Vagina (tissue), 2 donors: ENCODE results near the gene ZC3H12C. TPM values are rescaled to one million over a fixed set of nuclear protein-coding genes. Genes with fewer than 3 reads are reported as not detected.

Experiments used
- DNase-seq, 2 donors: peaks; one replicate each; pipeline ENCODE4 v3.0.0-alpha.2; 2017; ENCODE audit errors: extremely low spot score in 2 of 2
- H3K27ac ChIP-seq: fragments of 200-600 bp; sonication (generic); one replicate; pipeline ENCODE4 v1.5.1; 2019
- H3K27me3 ChIP-seq: fragments of 200-600 bp; sonication (generic); one replicate; pipeline ENCODE4 v1.5.1; 2019
- H3K36me3 ChIP-seq, 2 donors: fragments of 200-600 bp; sonication (generic); one replicate each; pipeline ENCODE4 v1.5.1; 2017 to 2019
- H3K4me1 ChIP-seq: fragments of 200-600 bp; sonication (generic); one replicate; pipeline ENCODE4 v1.5.1; 2019
- H3K4me3 ChIP-seq, 2 donors: fragments of 200-600 bp; sonication (generic); 1 replicate in 1 of 2; 2 replicates in 1 of 2; pipeline ENCODE4 v1.5.1; 2016 to 2019
- H3K9me3 ChIP-seq: fragments of 200-600 bp; sonication (generic); one replicate; pipeline ENCODE4 v1.5.1; 2019
- POLR2A ChIP-seq, 2 donors: fragments of 450-650 bp; IDR thresholded peaks; one replicate each; pipeline ENCODE4 v1.6.1; 2017; ENCODE audit warnings: antibody characterized with exemption in 2 of 2, mild to moderate bottlenecking in 2 of 2, moderate library complexity in 2 of 2
- POLR2AphosphoS5 ChIP-seq, 2 donors: sonication (generic); formaldehyde crosslinking; IDR thresholded peaks; one replicate each; pipeline ENCODE4 v1.9.0; 2017; ENCODE audit warnings: antibody characterized with exemption in 2 of 2, mild to moderate bottlenecking in 2 of 2, low read depth in 1 of 2; ENCODE audit not compliant: insufficient read depth in 1 of 2
- intact Hi-C: fragments of 100-400 bp; cut with DNase I; formaldehyde crosslinking; loops from one replicate; pipeline ENCODE4 v1.15.1; 2023
- total RNA-seq: library from RNA; depleted of rRNA; stranded (reverse); fragments of >200 nt; gene quantifications from one replicate; pipeline ENCODE4 v1.2.3, GENCODE V29; 2016
- TF ChIP-seq, protein P1 (sequence below), 3 experiments: fragments of 450-650 bp in 2 of 3; fragments of 200-600 bp in 1 of 3; sonication (generic) in 1 of 3; IDR thresholded peaks; one replicate each; pipeline ENCODE4 v1.5.1; 2017 to 2019; ENCODE audit warnings: antibody characterized with exemption in 3 of 3, mild to moderate bottlenecking in 2 of 3, moderate library complexity in 2 of 3

The ZC3H12C gene
- total RNA-seq, 1 donor from 2014 or later, result 16.7 TPM

DNA sequence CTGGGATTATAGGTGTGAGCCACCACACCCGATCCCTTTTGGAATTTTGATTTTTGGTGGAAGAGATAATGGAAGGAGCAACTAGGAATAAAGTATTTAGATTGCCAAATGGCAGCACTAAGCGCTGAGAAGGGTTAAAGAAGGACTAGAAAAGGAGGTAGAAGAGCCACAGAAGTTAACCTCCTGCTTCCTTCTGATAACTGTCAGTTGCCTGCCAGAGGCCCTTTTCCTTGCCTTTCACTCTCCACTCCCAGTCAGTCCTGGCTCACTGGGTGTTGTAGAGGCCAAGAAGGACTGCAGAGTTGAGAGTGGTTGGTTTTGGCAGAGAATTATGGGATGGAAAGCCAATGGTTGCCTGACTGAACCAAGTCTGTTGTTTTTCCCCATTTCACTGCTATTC, 19.3 kb downstream of the ZC3H12C start:
- TF ChIP-seq POLR2A (IDR thresholded peaks at IDR 0.05) (no peak), POLR2AphosphoS5 (IDR thresholded peaks at IDR 0.05; ENCODE audit: insufficient read depth in 1 of 2, low read depth in 1 of 2) (no peak)
- TF ChIP-seq, protein P1, sequence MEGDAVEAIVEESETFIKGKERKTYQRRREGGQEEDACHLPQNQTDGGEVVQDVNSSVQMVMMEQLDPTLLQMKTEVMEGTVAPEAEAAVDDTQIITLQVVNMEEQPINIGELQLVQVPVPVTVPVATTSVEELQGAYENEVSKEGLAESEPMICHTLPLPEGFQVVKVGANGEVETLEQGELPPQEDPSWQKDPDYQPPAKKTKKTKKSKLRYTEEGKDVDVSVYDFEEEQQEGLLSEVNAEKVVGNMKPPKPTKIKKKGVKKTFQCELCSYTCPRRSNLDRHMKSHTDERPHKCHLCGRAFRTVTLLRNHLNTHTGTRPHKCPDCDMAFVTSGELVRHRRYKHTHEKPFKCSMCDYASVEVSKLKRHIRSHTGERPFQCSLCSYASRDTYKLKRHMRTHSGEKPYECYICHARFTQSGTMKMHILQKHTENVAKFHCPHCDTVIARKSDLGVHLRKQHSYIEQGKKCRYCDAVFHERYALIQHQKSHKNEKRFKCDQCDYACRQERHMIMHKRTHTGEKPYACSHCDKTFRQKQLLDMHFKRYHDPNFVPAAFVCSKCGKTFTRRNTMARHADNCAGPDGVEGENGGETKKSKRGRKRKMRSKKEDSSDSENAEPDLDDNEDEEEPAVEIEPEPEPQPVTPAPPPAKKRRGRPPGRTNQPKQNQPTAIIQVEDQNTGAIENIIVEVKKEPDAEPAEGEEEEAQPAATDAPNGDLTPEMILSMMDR (IDR thresholded peaks at IDR 0.05), result no peak
- Histone ChIP-seq H3K4me1 (no peaks in the 10 kb centered on the region), H3K27ac (no peak overlapping the region), H3K36me3 (peaks cover 0 to 6% of the 10 kb centered on the region in 2 donors), H3K4me3 (no peak overlapping the region), H3K27me3 (no peaks in the 10 kb centered on the region), H3K9me3 (no peaks in the 10 kb centered on the region)
- intact Hi-C loops, result no loop called here
- DNase-seq, result no peak

DNA sequence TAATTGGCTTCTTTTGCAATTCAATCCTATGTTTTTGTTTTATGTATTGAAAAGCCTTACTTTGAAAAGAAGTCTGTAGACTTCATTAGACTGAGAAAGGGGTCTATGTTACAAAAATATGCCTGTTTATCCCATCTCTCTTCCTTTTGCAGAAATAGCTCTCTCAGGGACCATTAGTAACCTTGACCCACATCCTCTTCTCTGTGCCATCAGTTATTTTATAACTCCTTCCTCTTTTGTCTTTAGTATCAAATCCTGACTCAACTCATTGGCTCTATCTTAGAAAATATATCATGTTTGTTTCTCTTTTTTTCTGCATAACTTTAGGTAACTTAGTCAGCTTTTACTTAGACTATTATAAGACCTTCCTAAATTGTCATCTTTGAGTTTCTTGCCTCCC, 20.3 kb downstream of the ZC3H12C start:
- Histone ChIP-seq H3K27ac (no peak overlapping the region), H3K9me3 (no peaks in the 10 kb centered on the region), H3K36me3 (peaks cover 0 to 6% of the 10 kb centered on the region in 2 donors), H3K4me3 (no peak overlapping the region), H3K27me3 (no peaks in the 10 kb centered on the region), H3K4me1 (no peaks in the 10 kb centered on the region)
- TF ChIP-seq POLR2AphosphoS5 (IDR thresholded peaks at IDR 0.05; ENCODE audit: insufficient read depth in 1 of 2, low read depth in 1 of 2) (no peak), POLR2A (IDR thresholded peaks at IDR 0.05) (no peak)
- TF ChIP-seq, protein P1 (IDR thresholded peaks at IDR 0.05), result no peak
- intact Hi-C loops, result no loop called here
- no peak for DNase-seq

DNA sequence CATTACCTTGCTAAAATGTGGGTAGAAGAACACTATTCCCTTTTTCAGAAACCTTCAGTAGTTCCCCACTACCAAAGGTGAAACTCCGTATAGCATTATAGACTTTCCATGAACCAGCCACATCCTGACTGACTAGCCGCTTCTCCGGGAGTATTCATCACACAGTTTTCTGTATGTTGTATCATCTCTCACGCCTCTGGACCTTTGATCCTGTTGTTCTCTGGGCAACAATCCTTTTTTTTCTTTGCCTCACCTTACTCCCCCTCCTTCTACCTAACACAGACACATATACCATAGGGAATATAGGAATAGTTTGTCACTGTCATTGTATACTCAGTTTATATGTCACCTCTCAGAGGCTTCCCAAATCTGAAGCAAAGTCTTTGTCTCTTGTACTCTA, 20.8 kb downstream of the ZC3H12C start:
- intact Hi-C loops, result no loop called here
- TF ChIP-seq, protein P1 (IDR thresholded peaks at IDR 0.05), result no peak
- TF ChIP-seq POLR2A (IDR thresholded peaks at IDR 0.05), result no peak
- TF ChIP-seq POLR2AphosphoS5 (IDR thresholded peaks at IDR 0.05; ENCODE audit: insufficient read depth in 1 of 2, low read depth in 1 of 2), result no peak

DNA sequence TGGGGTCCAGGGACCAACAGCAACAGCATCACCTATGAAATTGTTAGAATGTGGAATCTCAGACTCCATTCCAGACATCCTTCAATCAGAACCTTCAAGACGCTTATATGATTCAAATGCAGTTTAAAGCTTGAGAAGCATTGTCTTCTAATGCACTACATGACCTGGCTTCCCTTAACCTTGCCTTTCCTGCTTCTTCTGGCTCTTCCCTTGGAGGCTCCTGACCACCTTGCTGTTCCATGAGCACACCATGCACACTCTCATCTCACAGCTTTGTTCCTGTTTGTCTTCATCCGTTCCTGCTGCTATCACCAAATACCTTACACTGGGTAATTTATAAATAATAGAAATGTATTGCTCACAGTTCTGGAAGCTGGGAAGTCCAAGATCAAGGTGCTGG, 26.1 kb downstream of the ZC3H12C start:
- no peak for DNase-seq
- intact Hi-C loops, result no loop called here
- H3K4me1 ChIP-seq, result no peaks in the 10 kb centered on the region
- H3K4me3 ChIP-seq, result no peak overlapping the region
- no peaks in the 10 kb centered on the region for H3K27me3 ChIP-seq
- peaks cover 0 to 6% of the 10 kb centered on the region in 2 donors for H3K36me3 ChIP-seq
- no peak overlapping the region for H3K27ac ChIP-seq
- no peaks in the 10 kb centered on the region for H3K9me3 ChIP-seq
- TF ChIP-seq, protein P1 (IDR thresholded peaks at IDR 0.05), result no peak
- TF ChIP-seq POLR2AphosphoS5 (IDR thresholded peaks at IDR 0.05; ENCODE audit: insufficient read depth in 1 of 2, low read depth in 1 of 2) (no peak), POLR2A (IDR thresholded peaks at IDR 0.05) (no peak)

More for the DNA sequence above, 20.8 kb downstream of the ZC3H12C start:
- H3K36me3 ChIP-seq, result peaks cover 0 to 6% of the 10 kb centered on the region in 2 donors
- no peak overlapping the region for H3K4me3 ChIP-seq
- no peak overlapping the region for H3K27ac ChIP-seq
- no peaks in the 10 kb centered on the region for H3K27me3 ChIP-seq
- DNase-seq, result no peak
- H3K9me3 ChIP-seq, result no peaks in the 10 kb centered on the region
- H3K4me1 ChIP-seq, result no peaks in the 10 kb centered on the region

DNA sequence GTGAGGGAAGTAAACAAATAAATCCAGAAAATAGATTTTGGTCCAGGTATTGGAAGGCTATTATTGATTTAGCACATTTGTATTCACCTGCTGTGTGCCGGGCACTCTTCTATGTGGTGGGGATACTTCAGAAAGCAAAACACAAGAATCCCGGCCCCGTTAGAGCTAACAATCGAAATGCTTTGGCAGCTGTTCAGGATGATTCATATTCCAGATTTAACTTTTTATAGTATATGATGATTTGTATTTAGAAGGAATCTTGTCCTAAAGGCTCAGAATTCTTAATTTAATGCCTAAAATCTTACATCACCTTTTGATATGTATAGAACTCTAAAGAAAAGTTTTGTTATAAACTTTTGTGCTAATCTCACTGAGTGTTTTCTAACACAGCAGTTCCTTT, 28.0 kb downstream of the ZC3H12C start:
- intact Hi-C loops, result no loop called here
- no peak overlapping the region for H3K4me3 ChIP-seq
- no peak overlapping the region for H3K27ac ChIP-seq
- TF ChIP-seq POLR2A (IDR thresholded peaks at IDR 0.05) (no peak), POLR2AphosphoS5 (IDR thresholded peaks at IDR 0.05; ENCODE audit: insufficient read depth in 1 of 2, low read depth in 1 of 2) (no peak)
- H3K9me3 ChIP-seq, result no peaks in the 10 kb centered on the region
- H3K4me1 ChIP-seq, result no peaks in the 10 kb centered on the region
- no peak for DNase-seq
- no peaks in the 10 kb centered on the region for H3K27me3 ChIP-seq
- no peaks in the 10 kb centered on the region for H3K36me3 ChIP-seq
